HG03439 (cell line): ENCODE data around the gene GPR75.
"Not testable (repeated sequence)": the region's sequence is repeated elsewhere in the genome, so short reads cannot be mapped to it uniquely, and the experiment has no call there.

Experiments
- ATAC-seq: cut with Tn5 transposase; IDR thresholded peaks from one replicate; pipeline ENCODE4 v1.9.1; 2021; ENCODE audit warnings: mild to moderate bottlenecking, moderate library complexity; ENCODE audit not compliant: unreplicated experiment

GPR75 gene

GRCh38 chr2:53854678-53855077 is 5.1 kb downstream of the GPR75 start:
- peak; percentile 58 for ATAC-seq

DNA sequence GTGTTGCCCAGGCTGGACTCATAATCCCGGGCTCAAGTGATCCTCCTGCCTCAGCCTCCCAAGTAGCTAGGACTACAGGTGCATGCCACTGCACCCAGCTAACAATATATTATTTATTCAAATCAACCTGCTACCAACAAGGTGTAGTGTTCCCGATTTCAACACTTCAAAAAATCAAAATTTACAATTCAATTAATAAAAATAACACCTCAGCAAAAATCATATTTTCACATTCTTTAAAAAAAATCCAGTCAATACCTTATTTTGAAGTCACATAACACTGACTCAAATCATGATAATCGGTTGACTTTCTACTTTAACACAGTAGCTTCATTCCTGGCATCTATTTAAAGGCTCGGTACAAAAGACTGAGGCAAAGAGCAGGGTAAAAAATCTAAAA is 7.2 kb downstream of the GPR75 start:
- no peak for ATAC-seq

- ATAC-seq = not testable (repeated sequence)
These were observed 8.6 kb downstream of the GPR75 start for GRCh38 chr2:53851052-53851757.

DNA sequence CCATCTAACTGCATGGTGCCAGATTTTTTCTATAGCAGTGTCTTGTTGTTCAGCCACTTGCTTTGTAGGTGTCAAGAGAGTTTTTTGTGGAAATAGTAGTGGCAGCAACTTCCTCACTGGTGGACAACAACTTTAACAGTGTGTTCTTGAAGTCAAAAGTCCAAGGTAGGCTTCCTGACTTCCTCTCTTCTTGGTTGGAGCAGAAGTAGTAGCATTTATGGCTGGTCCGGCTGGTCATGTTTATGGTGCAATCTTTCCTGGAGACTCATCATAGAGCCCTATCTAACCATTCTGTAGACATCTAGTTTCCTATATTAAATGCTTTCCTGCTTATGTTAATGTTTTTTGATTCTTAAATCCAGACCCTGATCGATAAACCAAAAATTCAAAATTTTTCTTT is 11.7 kb downstream of the GPR75 start:
- no peak for ATAC-seq

- ATAC-seq = no peak
These were observed 16.2 kb downstream of the GPR75 start for GRCh38 chr2:53843595-53843994.

GRCh38 chr2:53842891-53843290 is 16.9 kb downstream of the GPR75 start:
- no peak for ATAC-seq

GRCh38 chr2:53841651-53842050 is 18.1 kb downstream of the GPR75 start:
- not testable (repeated sequence) for ATAC-seq

DNA sequence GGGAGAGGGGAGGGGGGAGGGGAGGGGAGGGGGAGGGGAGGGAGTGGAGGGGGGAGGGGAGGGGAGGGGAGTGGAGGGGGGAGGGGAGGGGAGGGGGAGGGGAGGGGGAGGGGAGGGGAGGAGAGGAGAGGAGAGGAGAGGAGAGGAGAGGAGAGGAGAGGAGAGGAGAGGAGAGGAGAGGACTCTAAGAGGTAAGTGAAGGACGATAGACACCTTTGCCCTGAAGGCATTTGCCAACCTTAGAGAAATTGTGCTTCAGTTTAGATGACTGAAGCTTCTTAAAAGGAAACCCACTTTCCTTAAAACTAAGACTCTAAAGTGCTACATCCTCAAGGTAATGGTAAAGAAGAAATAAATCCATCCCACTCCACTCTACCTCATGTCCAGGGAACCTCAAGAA is 19.2 kb downstream of the GPR75 start:
- ATAC-seq = no peak

GRCh38 chr2:53829980-53830290 is 29.8 kb downstream of the GPR75 start:
- ATAC-seq = not testable (repeated sequence)

GRCh38 chr2:53829273-53829979 is 30.3 kb downstream of the GPR75 start:
- no peak for ATAC-seq

GRCh38 chr2:53828331-53828730 is 31.4 kb downstream of the GPR75 start:
- ATAC-seq = no peak

DNA sequence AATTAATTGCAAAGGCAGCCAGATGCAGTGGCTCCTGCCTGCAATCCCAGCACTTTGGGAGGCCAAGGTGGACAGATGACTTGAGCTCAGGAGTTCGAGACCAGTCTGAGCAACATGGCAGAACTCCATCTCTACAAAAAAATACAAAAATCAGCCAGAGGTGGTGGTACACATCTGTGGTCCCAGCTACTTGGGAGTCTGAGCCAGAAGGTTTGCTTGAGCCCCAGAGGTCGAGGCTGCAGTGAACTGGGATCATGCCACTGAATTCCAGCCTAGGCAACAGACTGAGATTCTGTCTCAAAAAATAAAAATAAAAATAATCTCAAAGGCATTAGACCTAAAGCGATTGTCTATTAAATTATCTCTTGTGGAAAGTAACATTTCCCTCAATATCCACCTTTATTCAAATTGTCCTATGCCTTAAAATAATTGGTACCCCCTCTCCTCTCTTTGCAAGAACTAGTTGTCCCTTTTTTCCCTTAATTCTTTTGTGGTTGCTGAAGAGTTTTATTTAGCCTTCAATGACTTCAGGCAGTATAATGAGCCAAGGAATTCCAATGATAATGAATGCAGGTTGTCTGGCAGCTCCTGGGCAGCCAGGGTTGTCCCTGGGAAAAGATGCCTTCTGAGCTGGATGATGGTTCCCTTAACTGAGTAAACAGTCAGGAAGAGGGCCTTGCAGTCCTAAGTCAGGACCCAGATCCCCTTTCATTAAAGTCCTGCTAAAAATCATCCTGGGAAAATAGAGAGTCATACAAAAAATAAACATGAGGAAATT is 32.2 kb downstream of the GPR75 start:
- no peak for ATAC-seq

DNA sequence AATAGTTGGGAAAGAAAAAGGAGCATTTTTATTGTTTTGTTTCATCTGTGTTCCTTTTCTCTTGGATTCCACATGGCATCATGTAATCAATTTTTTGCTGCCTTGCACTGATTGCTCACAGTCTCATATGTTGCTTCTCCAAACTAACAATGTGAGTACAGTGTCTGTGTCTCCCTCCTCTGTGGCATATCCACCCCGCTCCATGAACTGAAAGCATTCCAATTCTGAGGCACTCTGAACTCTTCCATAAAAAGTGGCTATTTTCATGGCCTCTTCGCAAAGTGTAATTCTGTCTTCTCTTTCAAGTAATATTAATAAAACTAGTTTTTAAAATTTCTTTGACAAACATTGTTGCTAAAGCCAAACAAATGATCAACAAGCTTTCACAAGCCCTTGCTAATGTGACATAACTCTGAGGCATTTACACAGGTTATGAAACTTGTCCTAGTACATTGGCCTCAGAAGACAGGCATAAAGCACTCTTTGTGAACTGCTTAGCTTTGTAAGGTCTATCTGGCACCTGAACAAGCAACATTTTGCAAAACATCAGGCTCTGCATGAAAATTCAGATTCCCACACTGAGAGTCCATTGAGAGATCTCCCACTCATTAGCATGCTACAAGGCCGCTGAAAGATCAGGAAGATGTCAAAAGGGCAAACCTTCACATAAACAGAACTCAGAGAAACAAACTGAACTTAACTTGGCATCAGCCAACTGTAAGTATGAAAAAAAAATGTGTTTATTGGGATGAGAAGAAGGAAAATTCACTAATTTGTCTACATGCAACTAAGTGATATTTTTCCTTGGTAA is 33.0 kb downstream of the GPR75 start:
- no peak for ATAC-seq

DNA sequence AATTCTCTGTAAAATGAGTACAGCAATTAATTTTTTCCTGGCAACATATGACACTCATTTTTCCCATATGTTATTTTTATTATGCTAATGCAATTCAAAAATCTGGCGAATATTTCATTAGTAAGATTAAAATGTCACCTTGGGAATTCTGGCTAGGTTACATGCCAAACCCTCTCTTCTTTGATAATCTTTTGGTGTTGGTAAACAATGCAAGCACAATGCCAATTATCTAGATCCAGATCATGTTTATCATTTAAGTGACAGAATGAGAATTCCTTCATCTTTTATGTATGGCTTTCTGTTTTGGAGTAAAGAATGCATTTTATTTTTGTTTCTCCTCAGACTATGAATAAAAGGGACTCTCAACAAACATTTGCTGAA is 33.7 kb downstream of the GPR75 start:
- no peak for ATAC-seq

DNA sequence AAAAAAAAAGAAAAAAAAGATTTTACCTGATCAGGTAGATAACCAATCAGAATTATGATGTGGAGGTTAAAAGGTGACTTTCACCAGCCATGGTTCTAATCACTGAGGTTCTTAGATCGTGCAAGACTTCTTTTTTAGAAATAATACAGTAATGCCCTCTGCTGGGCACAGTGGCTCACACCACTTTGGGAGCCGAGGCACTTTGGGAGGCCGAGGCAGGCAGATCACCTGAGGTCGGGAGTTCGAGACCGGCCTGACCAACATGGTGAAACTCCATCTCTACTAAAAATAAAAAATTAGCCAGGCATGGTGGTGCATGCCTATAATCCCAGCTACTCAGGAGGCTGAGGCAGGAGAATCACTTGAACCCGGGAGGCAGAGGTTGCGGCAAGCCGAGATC is 36.1 kb downstream of the GPR75 start:
- not testable (repeated sequence) for ATAC-seq

- no peak for ATAC-seq
These were observed 38.0 kb downstream of the GPR75 start for GRCh38 chr2:53821810-53822209.

- no peak for ATAC-seq
These were observed 39.1 kb downstream of the GPR75 start for GRCh38 chr2:53820711-53821110.

DNA sequence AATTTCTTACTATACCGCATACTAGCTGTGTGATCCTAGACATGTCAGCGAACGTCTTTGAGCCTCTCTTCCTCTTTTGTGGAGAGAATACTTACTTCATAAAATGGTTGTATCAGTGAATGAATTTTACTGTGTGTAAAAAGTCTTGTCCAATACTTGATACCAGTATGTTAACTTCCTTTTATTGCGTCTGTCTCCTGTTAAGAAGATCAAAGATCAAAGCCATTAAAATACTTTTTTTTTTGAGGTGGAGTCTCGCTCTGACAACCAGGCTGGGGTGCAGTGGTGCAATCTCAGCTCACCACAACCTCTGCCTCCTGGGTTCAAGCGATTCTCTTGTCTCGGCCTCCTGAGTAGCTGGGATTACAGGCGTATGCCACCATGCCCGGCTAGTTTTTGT is 39.7 kb downstream of the GPR75 start:
- no peak for ATAC-seq

GRCh38 chr2:53819634-53820033 is 40.1 kb downstream of the GPR75 start:
- no peak for ATAC-seq

DNA sequence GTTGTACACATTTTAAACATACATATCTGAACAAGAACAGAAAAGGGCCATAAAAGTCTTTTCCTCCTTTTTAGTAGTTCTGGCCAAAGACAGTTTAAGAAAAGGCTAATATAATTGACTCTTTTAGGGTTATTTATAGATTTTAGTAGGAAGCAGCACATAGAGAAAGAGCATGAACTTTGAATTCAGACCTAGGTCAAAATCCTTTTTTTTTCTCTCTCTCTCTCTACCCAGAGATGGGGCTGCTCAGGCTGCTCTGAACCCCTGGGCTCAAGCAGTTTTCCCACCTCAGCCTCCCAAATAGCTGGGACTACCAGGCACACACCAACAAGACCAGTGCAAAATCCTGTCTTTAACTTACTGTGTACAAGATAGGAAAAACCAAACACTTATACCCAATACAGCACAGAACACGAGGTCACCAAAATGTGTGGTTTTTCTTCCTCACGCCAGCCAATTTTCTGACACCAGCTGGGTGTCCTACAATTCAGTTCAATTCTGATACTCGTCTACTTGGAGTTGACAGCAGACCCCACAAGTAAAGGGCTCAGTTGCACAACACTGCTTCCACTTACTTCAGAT is 40.8 kb downstream of the GPR75 start:
- no peak for ATAC-seq

GRCh38 chr2:53813151-53813550 is 46.6 kb downstream of the GPR75 start:
- no peak for ATAC-seq
